ENCODE measurements around the gene TMEM154.

DNA sequence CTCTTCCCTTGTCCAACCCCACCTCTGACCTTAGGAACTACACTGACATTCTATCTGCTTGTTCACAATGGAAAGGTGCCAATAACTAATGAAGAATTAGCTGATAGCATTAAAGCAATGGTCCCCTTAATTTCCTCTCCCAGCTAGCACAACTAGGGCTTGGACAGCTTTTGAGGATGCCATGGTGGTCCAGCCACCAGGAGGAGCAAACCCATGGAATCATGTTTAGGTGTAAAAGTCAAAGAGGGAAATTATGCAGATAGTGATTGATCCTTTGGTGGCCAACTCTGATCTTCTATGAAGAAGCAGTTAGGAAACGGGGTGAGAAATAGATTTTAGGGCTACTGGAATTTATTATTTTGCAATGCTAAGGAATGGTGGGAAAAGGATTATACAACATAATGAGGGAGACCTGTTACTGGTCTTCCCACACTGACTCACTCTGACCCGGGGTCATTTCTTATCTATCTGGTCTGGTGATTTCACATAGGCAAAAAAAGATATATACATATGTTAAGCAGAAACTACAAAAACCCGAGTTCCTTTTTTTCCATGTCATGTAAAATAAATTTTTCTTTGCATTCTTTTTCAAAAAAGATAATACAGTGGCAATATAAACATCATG lies 98.1 kb downstream of the TMEM154 start:
- TF ChIP-seq, protein P1, sequence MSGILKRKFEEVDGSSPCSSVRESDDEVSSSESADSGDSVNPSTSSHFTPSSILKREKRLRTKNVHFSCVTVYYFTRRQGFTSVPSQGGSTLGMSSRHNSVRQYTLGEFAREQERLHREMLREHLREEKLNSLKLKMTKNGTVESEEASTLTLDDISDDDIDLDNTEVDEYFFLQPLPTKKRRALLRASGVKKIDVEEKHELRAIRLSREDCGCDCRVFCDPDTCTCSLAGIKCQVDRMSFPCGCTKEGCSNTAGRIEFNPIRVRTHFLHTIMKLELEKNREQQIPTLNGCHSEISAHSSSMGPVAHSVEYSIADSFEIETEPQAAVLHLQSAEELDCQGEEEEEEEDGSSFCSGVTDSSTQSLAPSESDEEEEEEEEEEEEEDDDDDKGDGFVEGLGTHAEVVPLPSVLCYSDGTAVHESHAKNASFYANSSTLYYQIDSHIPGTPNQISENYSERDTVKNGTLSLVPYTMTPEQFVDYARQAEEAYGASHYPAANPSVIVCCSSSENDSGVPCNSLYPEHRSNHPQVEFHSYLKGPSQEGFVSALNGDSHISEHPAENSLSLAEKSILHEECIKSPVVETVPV (CRISPR knock-in tag; IDR thresholded peaks at IDR 0.05) = no peak
- TF ChIP-seq SNAI2 (CRISPR knock-in tag; IDR thresholded peaks at IDR 0.05) (no peak), ISL1 (CRISPR knock-in tag; IDR thresholded peaks at IDR 0.05) (no peak), ZFP30 (CRISPR knock-in tag; IDR thresholded peaks at IDR 0.05) (no peak), ARNTL (CRISPR knock-in tag; IDR thresholded peaks at IDR 0.05; ENCODE audit: borderline replicate concordance, low read depth) (no peak), CSDC2 (CRISPR knock-in tag; IDR thresholded peaks at IDR 0.05) (no peak), ZFP3 (CRISPR knock-in tag; IDR thresholded peaks at IDR 0.05) (no peak)
- TF ChIP-seq, protein P2, sequence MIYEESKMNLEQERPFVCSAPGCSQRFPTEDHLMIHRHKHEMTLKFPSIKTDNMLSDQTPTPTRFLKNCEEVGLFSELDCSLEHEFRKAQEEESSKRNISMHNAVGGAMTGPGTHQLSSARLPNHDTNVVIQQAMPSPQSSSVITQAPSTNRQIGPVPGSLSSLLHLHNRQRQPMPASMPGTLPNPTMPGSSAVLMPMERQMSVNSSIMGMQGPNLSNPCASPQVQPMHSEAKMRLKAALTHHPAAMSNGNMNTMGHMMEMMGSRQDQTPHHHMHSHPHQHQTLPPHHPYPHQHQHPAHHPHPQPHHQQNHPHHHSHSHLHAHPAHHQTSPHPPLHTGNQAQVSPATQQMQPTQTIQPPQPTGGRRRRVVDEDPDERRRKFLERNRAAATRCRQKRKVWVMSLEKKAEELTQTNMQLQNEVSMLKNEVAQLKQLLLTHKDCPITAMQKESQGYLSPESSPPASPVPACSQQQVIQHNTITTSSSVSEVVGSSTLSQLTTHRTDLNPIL (CRISPR knock-in tag; IDR thresholded peaks at IDR 0.05; ENCODE audit: low read depth) = no peak
- TF ChIP-seq, protein P3, sequence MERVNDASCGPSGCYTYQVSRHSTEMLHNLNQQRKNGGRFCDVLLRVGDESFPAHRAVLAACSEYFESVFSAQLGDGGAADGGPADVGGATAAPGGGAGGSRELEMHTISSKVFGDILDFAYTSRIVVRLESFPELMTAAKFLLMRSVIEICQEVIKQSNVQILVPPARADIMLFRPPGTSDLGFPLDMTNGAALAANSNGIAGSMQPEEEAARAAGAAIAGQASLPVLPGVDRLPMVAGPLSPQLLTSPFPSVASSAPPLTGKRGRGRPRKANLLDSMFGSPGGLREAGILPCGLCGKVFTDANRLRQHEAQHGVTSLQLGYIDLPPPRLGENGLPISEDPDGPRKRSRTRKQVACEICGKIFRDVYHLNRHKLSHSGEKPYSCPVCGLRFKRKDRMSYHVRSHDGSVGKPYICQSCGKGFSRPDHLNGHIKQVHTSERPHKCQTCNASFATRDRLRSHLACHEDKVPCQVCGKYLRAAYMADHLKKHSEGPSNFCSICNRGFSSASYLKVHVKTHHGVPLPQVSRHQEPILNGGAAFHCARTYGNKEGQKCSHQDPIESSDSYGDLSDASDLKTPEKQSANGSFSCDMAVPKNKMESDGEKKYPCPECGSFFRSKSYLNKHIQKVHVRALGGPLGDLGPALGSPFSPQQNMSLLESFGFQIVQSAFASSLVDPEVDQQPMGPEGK (CRISPR knock-in tag; IDR thresholded peaks at IDR 0.05; ENCODE audit: borderline replicate concordance) = no peak
